MM.1S (cell line): ENCODE measurements around the gene CD8A.

ENCODE experiments used
- EZH2 ChIP-seq: fragments of 300-600 bp; sonication (generic); optimal IDR thresholded peaks from 2 replicates; pipeline ENCODE3; 2017; ENCODE audit warnings: low read depth, mild to moderate bottlenecking, antibody characterized with exemption, low read length, mixed read lengths
- EZH2phosphoT487 ChIP-seq: fragments of 300-600 bp; sonication (generic); IDR thresholded peaks from 2 replicates; pipeline ENCODE4 v1.6.1; 2018; ENCODE audit warnings: antibody characterized with exemption, low read length
- TF ChIP-seq, protein P1 (sequence below): fragments of 300-600 bp; sonication (generic); IDR thresholded peaks from 2 replicates; pipeline ENCODE4 v1.5.1; 2016; ENCODE audit warnings: antibody characterized with exemption, low read length, mixed read lengths

- TF ChIP-seq, protein P1, sequence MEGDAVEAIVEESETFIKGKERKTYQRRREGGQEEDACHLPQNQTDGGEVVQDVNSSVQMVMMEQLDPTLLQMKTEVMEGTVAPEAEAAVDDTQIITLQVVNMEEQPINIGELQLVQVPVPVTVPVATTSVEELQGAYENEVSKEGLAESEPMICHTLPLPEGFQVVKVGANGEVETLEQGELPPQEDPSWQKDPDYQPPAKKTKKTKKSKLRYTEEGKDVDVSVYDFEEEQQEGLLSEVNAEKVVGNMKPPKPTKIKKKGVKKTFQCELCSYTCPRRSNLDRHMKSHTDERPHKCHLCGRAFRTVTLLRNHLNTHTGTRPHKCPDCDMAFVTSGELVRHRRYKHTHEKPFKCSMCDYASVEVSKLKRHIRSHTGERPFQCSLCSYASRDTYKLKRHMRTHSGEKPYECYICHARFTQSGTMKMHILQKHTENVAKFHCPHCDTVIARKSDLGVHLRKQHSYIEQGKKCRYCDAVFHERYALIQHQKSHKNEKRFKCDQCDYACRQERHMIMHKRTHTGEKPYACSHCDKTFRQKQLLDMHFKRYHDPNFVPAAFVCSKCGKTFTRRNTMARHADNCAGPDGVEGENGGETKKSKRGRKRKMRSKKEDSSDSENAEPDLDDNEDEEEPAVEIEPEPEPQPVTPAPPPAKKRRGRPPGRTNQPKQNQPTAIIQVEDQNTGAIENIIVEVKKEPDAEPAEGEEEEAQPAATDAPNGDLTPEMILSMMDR: no peak
- TF ChIP-seq EZH2phosphoT487: no peak
- no peak for TF ChIP-seq EZH2
These were observed 30.6 kb upstream of the CD8A start for GRCh38 chr2:86821306-86821705.
